K562 (cell line): ENCODE measurements around the gene CUTA. TPM values are rescaled to one million over a fixed set of nuclear protein-coding genes. Genes with fewer than 3 reads are reported as not detected.

Experiments used
- ADNP ChIP-seq: fragments of 200-800 bp; sonication (Bioruptor generic); IDR thresholded peaks from 2 replicates; pipeline ENCODE4 v1.6.1; 2016; ENCODE audit warnings: missing genetic modification characterization, missing compliant biosample characterization
- E2F3 ChIP-seq: fragments of 250-450 bp; sonication (Bioruptor Pico); IDR thresholded peaks from 2 replicates; pipeline ENCODE4 v1.4.0; 2020; ENCODE audit warnings: mild to moderate bottlenecking
- E2F4 ChIP-seq: sonication (generic); formaldehyde crosslinking; IDR thresholded peaks from 2 replicates; pipeline ENCODE4 v1.8.0; 2022; ENCODE audit warnings: mild to moderate bottlenecking, low read depth, missing genetic modification reagents
- ELF2 ChIP-seq: fragments of 250-450 bp; sonication (Bioruptor Pico); IDR thresholded peaks from 2 replicates; pipeline ENCODE4 v1.5.0; 2021; ENCODE audit warnings: mild to moderate bottlenecking
- EWSR1 ChIP-seq: fragments of 450-650 bp; IDR thresholded peaks from 2 replicates; pipeline ENCODE4 v1.6.1; 2018; ENCODE audit warnings: borderline replicate concordance, mild to moderate bottlenecking, low read depth, moderate library complexity; ENCODE audit not compliant: partially characterized antibody
- FOSL1 ChIP-seq: fragments of 200-800 bp; sonication (Bioruptor generic); conservative IDR thresholded peaks from 2 replicates; pipeline ENCODE4 v1.6.1; 2016; ENCODE audit warnings: missing genetic modification characterization, missing compliant biosample characterization
- FOXK2 ChIP-seq, 2 experiments: fragments of 450-650 bp; IDR thresholded peaks in 1 of 2; conservative IDR thresholded peaks in 1 of 2; 2 replicates each; pipeline ENCODE4 v1.6.1; 2016; ENCODE audit warnings: low read depth in 2 of 2, mild to moderate bottlenecking in 1 of 2
- IRF2 ChIP-seq: sonication (generic); formaldehyde crosslinking; IDR thresholded peaks from 2 replicates; pipeline ENCODE4 v1.8.1; 2022; ENCODE audit warnings: mild to moderate bottlenecking, missing genetic modification reagents
- JUNB ChIP-seq: fragments of 450-650 bp; formaldehyde crosslinking; conservative IDR thresholded peaks from 2 replicates; pipeline ENCODE4 v1.4.0; 2020; ENCODE audit warnings: mild to moderate bottlenecking
- JUND ChIP-seq, 2 experiments: IDR thresholded peaks; 2 replicates in 1 of 2; 3 replicates in 1 of 2; pipeline ENCODE4 v1.6.1; 2011; ENCODE audit warnings: borderline replicate concordance in 2 of 2, low read depth in 2 of 2, low read length in 2 of 2, improper control_type of control experiment in 1 of 2, missing biosample characterization in 1 of 2, missing genetic modification characterization in 1 of 2, missing genetic modification reagents in 1 of 2
- KHSRP ChIP-seq: fragments of 450-650 bp; IDR thresholded peaks from 2 replicates; pipeline ENCODE4 v1.6.1; 2017
- MTA3 ChIP-seq: fragments of 450-650 bp; formaldehyde crosslinking; IDR thresholded peaks from 2 replicates; pipeline ENCODE4 v1.6.1; 2017; ENCODE audit warnings: mild to moderate bottlenecking, borderline replicate concordance
- NCOA6 ChIP-seq: fragments of 450-650 bp; IDR thresholded peaks from 2 replicates; pipeline ENCODE4 v1.6.1; 2017; ENCODE audit warnings: mild to moderate bottlenecking
- NRF1 ChIP-seq, 2 experiments: fragments of 450-650 bp; IDR thresholded peaks in 1 of 2; conservative IDR thresholded peaks in 1 of 2; 2 replicates each; pipeline ENCODE4 v1.6.1; 2014; ENCODE audit warnings: mild to moderate bottlenecking in 2 of 2
- POLR2AphosphoS5 ChIP-seq: IDR thresholded peaks from 2 replicates; pipeline ENCODE4 v1.6.1; 2011; ENCODE audit warnings: mild to moderate bottlenecking, low read depth, low read length, moderate library complexity; ENCODE audit not compliant: control insufficient read depth, insufficient read depth
- STAT6 ChIP-seq: sonication (generic); formaldehyde crosslinking; IDR thresholded peaks from 2 replicates; pipeline ENCODE4 v1.8.1; 2023; ENCODE audit warnings: mild to moderate bottlenecking, missing genetic modification reagents
- THRA ChIP-seq: fragments of 450-650 bp; IDR thresholded peaks from 2 replicates; pipeline ENCODE4 v1.6.1; 2017; ENCODE audit warnings: mild to moderate bottlenecking, moderate library complexity
- ZNF212 ChIP-seq: fragments of 450-650 bp; formaldehyde crosslinking; IDR thresholded peaks from 2 replicates; pipeline ENCODE4 v1.4.0; 2020; ENCODE audit warnings: mild to moderate bottlenecking
- ZNF639 ChIP-seq, 2 experiments: fragments of 200-800 bp in 1 of 2; sonication (Bioruptor generic) in 1 of 2; sonication (generic) in 1 of 2; formaldehyde crosslinking in 1 of 2; IDR thresholded peaks in 1 of 2; conservative IDR thresholded peaks in 1 of 2; 2 replicates each; pipeline versions ENCODE4 v1.5.0 to v1.6.1; 2016 to 2020; ENCODE audit warnings: missing compliant biosample characterization in 1 of 2, missing genetic modification characterization in 1 of 2, missing genetic modification reagents in 1 of 2
- ZNF766 ChIP-seq: fragments of 200-800 bp; sonication (Bioruptor generic); conservative IDR thresholded peaks from 2 replicates; pipeline ENCODE4 v1.6.1; 2016; ENCODE audit warnings: missing genetic modification characterization, missing compliant biosample characterization
- polyA plus RNA-seq, 8 experiments: library from polyadenylated mRNA; depleted of rRNA in 4 of 8; stranded (reverse) in 5 of 8; unstranded in 3 of 8; fragments of >200 nt; fragmentation: Nextera tagmentation in 2 of 8; fragmentation: Illumina TruSeq in 1 of 8; extraction: Ambion mirVana in 2 of 8; extraction: Trizol in 1 of 8; gene quantifications; 2 replicates each; pipeline versions ENCODE4 v1.2.1 to v1.2.3, GENCODE V29; 2011 to 2014; ENCODE audit warnings: inconsistent platforms in 1 of 8, missing spikeins in 1 of 8
- total RNA-seq, 7 experiments: library from RNA; depleted of rRNA in 6 of 7; stranded (reverse); fragments of >200 nt in 6 of 7; fragmentation: Illumina TruSeq in 2 of 7; extraction: Trizol in 2 of 7; gene quantifications; 2 replicates each; pipeline versions ENCODE4 v1.2.1 to v1.2.3, GENCODE V29; 2011 to 2021; ENCODE audit warnings: low replicate concordance in 1 of 7

Gene CUTA
- total and polyA plus RNA-seq, 9 of the 15 experiments (the other 6 are each of a cell fraction or from before 2014, with no cell fraction given): 166 to 682 (median 310) TPM

GRCh38 chr6:33417903-33418689 lies at the start of gene CUTA (continued):
- TF ChIP-seq ZNF639 (CRISPR knock-in tag; conservative IDR thresholded peaks at IDR 0.05 in 1 of 2, IDR thresholded peaks at IDR 0.05 in 1 of 2): peak in 1 of 2 experiments; percentile 91; a peak in 2 of 4 replicates
- TF ChIP-seq EWSR1: no peak
- TF ChIP-seq MTA3: peak; percentile 81
- TF ChIP-seq ZNF766 (CRISPR knock-in tag): 0 out of 2 replicates have a peak, but pooled peaks have one; percentile 62
- no peak for TF ChIP-seq ADNP (tag)
- peak; percentile 94 to 96 for TF ChIP-seq FOXK2 (conservative IDR thresholded peaks at IDR 0.05 in 1 of 2, IDR thresholded peaks at IDR 0.05 in 1 of 2; ENCODE audit: low read depth in 2 of 2)
- peak; percentile 24; the same call in 1 of the 2 replicates for TF ChIP-seq E2F3
- peak; percentile 89 to 91 for TF ChIP-seq NRF1 (conservative IDR thresholded peaks at IDR 0.05 in 1 of 2, IDR thresholded peaks at IDR 0.05 in 1 of 2)
- no peak for TF ChIP-seq IRF2 (CRISPR knock-in tag)
- no peak for TF ChIP-seq KHSRP
- TF ChIP-seq JUNB (CRISPR knock-in tag): no peak
- peak; percentile 68 for TF ChIP-seq POLR2AphosphoS5
- peak; percentile 86 for TF ChIP-seq ELF2
- 0 out of 2 replicates have a peak, but pooled peaks have one; percentile 70 for TF ChIP-seq ZNF212
- peak; percentile 83 for TF ChIP-seq FOSL1 (tag)
- TF ChIP-seq E2F4 (CRISPR knock-in tag): peak; percentile 57; the same call in 1 of the 2 replicates
- TF ChIP-seq NCOA6: no peak
- TF ChIP-seq THRA: no peak
- peak; percentile 70 for TF ChIP-seq STAT6 (CRISPR knock-in tag)
- peak; percentile 76; the same call in 1 of the 2 replicates for TF ChIP-seq JUND (IDR thresholded peaks at IDR 0.05; ENCODE audit: borderline replicate concordance, low read depth, low read length)
- TF ChIP-seq JUND (tag; IDR thresholded peaks at IDR 0.05; ENCODE audit: borderline replicate concordance, low read depth, low read length): peak; percentile 39; the same call in 1 of the 3 replicates
